Endothelial cell of umbilical vein (primary cell): ENCODE data around the gene TM9SF4. TPM values are rescaled to one million over a fixed set of nuclear protein-coding genes. Genes with fewer than 3 reads are reported as not detected.
A peak's percentile ranks its signal among the peaks of the same experiment; 100 is the strongest.

ENCODE experiments used
- BruUV-seq: library from RNA; stranded (reverse); fragments of 400-500 nt; replicated peaks from 2 replicates; lab custom pipeline; 2021; lab: Mats Ljungman, UMichigan
- CTCF ChIA-PET: fragments of 300-600, 350-600 bp; sonication (Branson Sonifier 250); formaldehyde crosslinking; loops from one replicate; lab custom pipeline; 2021; ENCODE audit warnings: antibody characterized with exemption, inconsistent platforms; lab: Charles Lee
- POLR2A ChIA-PET: fragments of 300-600, 350-600 bp; sonication (Branson Sonifier 250); formaldehyde crosslinking; loops from one replicate; lab custom pipeline; 2021; ENCODE audit warnings: antibody characterized with exemption, inconsistent platforms; lab: Charles Lee
- DNase-seq: peaks from one replicate; pipeline ENCODE4 v3.0.0-alpha.2; 2011; ENCODE audit warnings: low read depth, low spot score
- FAIRE-seq: peaks from 2 replicates; lab custom pipeline; 2011; peaks lifted over from hg19 to GRCh38; lab: Jason Lieb, UNC
- H2AFZ ChIP-seq: 2 replicates; pipeline ENCODE4 v1.6.0; 2012; ENCODE audit warnings: low read depth, low read length, control low read depth, inconsistent platforms
- H3K27ac ChIP-seq: 2 replicates; pipeline ENCODE4 v1.5.1; 2011; ENCODE audit warnings: low read depth, mild to moderate bottlenecking, control low read depth, low read length, moderate library complexity; ENCODE audit not compliant: insufficient read depth
- H3K27me3 ChIP-seq, 2 experiments: 2 replicates each; pipeline versions ENCODE4 v1.6.0 to v1.6.1; 2011; ENCODE audit warnings: low read length in 2 of 2, mixed read lengths in 1 of 2; ENCODE audit not compliant: control insufficient read depth in 2 of 2, insufficient read depth in 2 of 2
- H3K36me3 ChIP-seq, 2 experiments: 2 replicates in 1 of 2; 3 replicates in 1 of 2; pipeline ENCODE4 v1.5.1; 2011; ENCODE audit warnings: low read length in 2 of 2, mild to moderate bottlenecking in 1 of 2, moderate library complexity in 1 of 2; ENCODE audit not compliant: control insufficient read depth in 2 of 2, insufficient read depth in 2 of 2; ENCODE audit errors: extremely low read depth in 1 of 2
- H3K4me1 ChIP-seq: 3 replicates; pipeline ENCODE4 v1.5.1; 2011; ENCODE audit warnings: mild to moderate bottlenecking, low read length; ENCODE audit not compliant: control insufficient read depth, insufficient read depth; ENCODE audit errors: extremely low read depth
- H3K4me2 ChIP-seq: 2 replicates; pipeline ENCODE4 v1.6.1; 2011; ENCODE audit warnings: low read length, control low read depth, mixed read lengths; ENCODE audit not compliant: insufficient read depth
- H3K4me3 ChIP-seq, 3 experiments: fragments of 200-600 bp in 1 of 3; sonication (generic), shearing (Covaris generic) in 1 of 3; replicated peaks in 1 of 3; 2 replicates each; pipeline ENCODE4 v1.5.1; 2011 to 2016; ENCODE audit warnings: control low read depth in 3 of 3, low read length in 3 of 3, mild to moderate bottlenecking in 2 of 3, inconsistent platforms in 1 of 3, low read depth in 1 of 3, moderate library complexity in 1 of 3; ENCODE audit not compliant: insufficient read depth in 1 of 3
- H3K79me2 ChIP-seq: 2 replicates; pipeline ENCODE4 v1.6.0; 2012; ENCODE audit warnings: low read length, inconsistent platforms; ENCODE audit not compliant: control insufficient read depth, insufficient read depth
- H3K9ac ChIP-seq: replicated peaks from 2 replicates; pipeline ENCODE3; 2011; ENCODE audit warnings: low read length, control low read depth; ENCODE audit not compliant: insufficient read depth; ENCODE audit errors: extremely low read depth
- H3K9me1 ChIP-seq: replicated peaks from 3 replicates; pipeline ENCODE4 v1.6.0; 2011; ENCODE audit warnings: mild to moderate bottlenecking, low read length; ENCODE audit not compliant: control insufficient read depth, insufficient read depth; ENCODE audit errors: extremely low read depth
- H3K9me3 ChIP-seq: replicated peaks from 2 replicates; pipeline ENCODE4 v1.5.1; 2012; ENCODE audit warnings: low read length, inconsistent platforms; ENCODE audit not compliant: control insufficient read depth, insufficient read depth
- H4K20me1 ChIP-seq: replicated peaks from 2 replicates; pipeline ENCODE3; 2011; ENCODE audit warnings: mild to moderate bottlenecking, low read length; ENCODE audit not compliant: control insufficient read depth, insufficient read depth; ENCODE audit errors: extremely low read depth
- EZH2 ChIP-seq: IDR thresholded peaks from 2 replicates; pipeline ENCODE4 v1.6.1; 2012; ENCODE audit warnings: borderline replicate concordance, low read depth, mild to moderate bottlenecking, moderate library complexity, low read length, inconsistent platforms; ENCODE audit not compliant: severe bottlenecking
- FOS ChIP-seq: IDR thresholded peaks from 2 replicates; pipeline ENCODE4 v1.6.1; 2011; ENCODE audit warnings: mild to moderate bottlenecking, low read length, moderate library complexity, borderline replicate concordance; ENCODE audit not compliant: insufficient read depth
- MYC ChIP-seq: IDR thresholded peaks from one replicate; pipeline ENCODE4 v1.6.1; 2011; ENCODE audit warnings: mild to moderate bottlenecking, low read depth, low read length
- POLR2A ChIP-seq: IDR thresholded peaks from 2 replicates; pipeline ENCODE4 v1.6.1; 2012; ENCODE audit warnings: low read depth, mild to moderate bottlenecking, control low read depth, low read length
- POLR2AphosphoS5 ChIP-seq: IDR thresholded peaks from 2 replicates; pipeline ENCODE4 v1.6.1; 2012; ENCODE audit warnings: low read depth, mild to moderate bottlenecking, control low read depth, low read length, moderate library complexity; ENCODE audit not compliant: insufficient read depth
- dilution Hi-C: fragments of 300-500 bp; cut with MboI; formaldehyde crosslinking; loops from one replicate; pipeline ENCODE4 v1.15.0; 2019; ENCODE audit warnings: low sequenced_read_pairs; ENCODE audit not compliant: extremely low pct_ligation_motif_present
- intact Hi-C: fragments of 100-400 bp; cut with micrococcal nuclease; formaldehyde crosslinking; loops from one replicate; pipeline ENCODE4 v1.10.0; 2022
- polyA plus RNA-seq, 4 experiments: library from polyadenylated mRNA; depleted of rRNA in 3 of 4; stranded (reverse) in 3 of 4; unstranded in 1 of 4; fragments of >200 nt; gene quantifications; 2 replicates each; pipeline versions ENCODE4 v1.2.1 to v1.2.3, GENCODE V29; 2011 to 2012; ENCODE audit warnings: missing spikeins in 1 of 4
- total RNA-seq: library from RNA; stranded (reverse); gene quantifications from 2 replicates; pipeline ENCODE4 v1.2.3, GENCODE V29; 2021
- TF ChIP-seq, protein P1 (sequence below), 2 donors: IDR thresholded peaks; 1 replicate in 1 of 2; 2 replicates in 1 of 2; pipeline ENCODE4 v1.5.1; 2011; ENCODE audit warnings: low read length in 2 of 2, mild to moderate bottlenecking in 2 of 2, moderate library complexity in 2 of 2, control low read depth in 1 of 2, inconsistent platforms in 1 of 2, low read depth in 1 of 2; ENCODE audit not compliant: insufficient read depth in 1 of 2; ENCODE audit errors: extremely low read depth in 1 of 2

The TM9SF4 gene
- total and polyA plus RNA-seq, 2 donors (not counting 3 experiments of a cell fraction or from before 2014, with no cell fraction given), result 46.4 to 61.9 TPM

DNA sequence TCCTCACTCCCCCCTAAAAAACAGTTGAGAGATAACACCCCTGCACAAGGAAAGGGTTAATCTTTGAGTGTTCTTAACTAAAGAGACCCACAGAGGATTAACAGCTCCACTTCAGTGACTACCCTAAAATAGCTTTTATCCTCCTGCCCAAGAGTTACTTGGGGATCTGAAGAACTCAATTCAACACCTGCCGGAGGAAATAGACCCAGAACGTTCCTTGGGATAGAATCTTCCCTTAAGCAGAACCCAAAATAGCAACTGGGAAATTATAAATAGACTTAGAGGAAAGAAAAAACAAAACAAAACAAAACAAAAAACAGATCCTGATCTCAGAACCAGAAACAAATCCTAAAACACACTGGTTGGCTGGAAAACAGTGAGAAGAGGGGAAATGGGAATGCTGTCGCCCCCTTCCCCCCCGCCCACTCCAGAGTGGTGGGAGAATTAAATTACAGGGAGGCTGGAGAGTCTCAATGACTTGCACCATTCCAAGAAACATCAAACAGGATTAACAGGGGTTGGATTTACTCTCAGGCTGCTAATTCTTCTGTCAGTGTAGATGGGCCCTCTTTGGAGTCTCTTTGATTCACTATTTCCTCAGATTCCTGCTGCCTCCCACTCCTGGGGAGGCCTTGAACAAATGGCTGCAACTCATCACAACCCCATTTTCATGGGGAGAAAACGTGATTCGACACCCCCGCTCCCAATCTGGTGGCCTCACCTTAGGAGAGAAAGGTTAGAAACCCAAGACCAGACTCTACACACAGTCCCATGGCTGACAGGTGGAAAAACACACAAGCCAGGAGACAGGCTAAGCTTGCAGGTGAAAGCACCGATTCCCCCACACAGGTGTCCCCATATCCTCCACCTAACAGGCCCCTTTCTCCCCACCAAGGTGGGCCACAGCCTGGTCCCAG, 96.6 kb downstream of the TM9SF4 start:
- no TSS peak for BruUV-seq
- FAIRE-seq, result no peak

GRCh38 chr20:32206760-32207625, 97.5 kb downstream of the TM9SF4 start:
- dilution Hi-C loops (no loop called here), intact Hi-C loops (loop anchor here (1.0 to 5.0 kb wide), 3 partner anchors 151 to 445 kb away; partner anchors contain the start of gene ASXL1)
- Histone ChIP-seq H4K20me1 (no peaks in the 10 kb centered on the region), H3K36me3 (peaks cover 4 to 11% of the 10 kb centered on the region in 2 experiments), H3K4me3 (peak overlapping the region; percentile 38 to 81 (median 76)), H3K27me3 (no peaks in the 10 kb centered on the region), H3K4me1 (peaks cover 21% of the 10 kb centered on the region), H3K9me1 (no peaks in the 10 kb centered on the region), H3K9me3 (no peaks in the 10 kb centered on the region), H2AFZ (peak overlapping the region; percentile 64), H3K4me2 (peak overlapping the region; percentile 95), H3K27ac (peak overlapping the region; percentile 45), H3K9ac (peak overlapping the region; percentile 76), H3K79me2 (peaks cover 80% of the 10 kb centered on the region)
- TF ChIP-seq, protein P1, sequence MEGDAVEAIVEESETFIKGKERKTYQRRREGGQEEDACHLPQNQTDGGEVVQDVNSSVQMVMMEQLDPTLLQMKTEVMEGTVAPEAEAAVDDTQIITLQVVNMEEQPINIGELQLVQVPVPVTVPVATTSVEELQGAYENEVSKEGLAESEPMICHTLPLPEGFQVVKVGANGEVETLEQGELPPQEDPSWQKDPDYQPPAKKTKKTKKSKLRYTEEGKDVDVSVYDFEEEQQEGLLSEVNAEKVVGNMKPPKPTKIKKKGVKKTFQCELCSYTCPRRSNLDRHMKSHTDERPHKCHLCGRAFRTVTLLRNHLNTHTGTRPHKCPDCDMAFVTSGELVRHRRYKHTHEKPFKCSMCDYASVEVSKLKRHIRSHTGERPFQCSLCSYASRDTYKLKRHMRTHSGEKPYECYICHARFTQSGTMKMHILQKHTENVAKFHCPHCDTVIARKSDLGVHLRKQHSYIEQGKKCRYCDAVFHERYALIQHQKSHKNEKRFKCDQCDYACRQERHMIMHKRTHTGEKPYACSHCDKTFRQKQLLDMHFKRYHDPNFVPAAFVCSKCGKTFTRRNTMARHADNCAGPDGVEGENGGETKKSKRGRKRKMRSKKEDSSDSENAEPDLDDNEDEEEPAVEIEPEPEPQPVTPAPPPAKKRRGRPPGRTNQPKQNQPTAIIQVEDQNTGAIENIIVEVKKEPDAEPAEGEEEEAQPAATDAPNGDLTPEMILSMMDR (IDR thresholded peaks at IDR 0.05; ENCODE audit: extremely low read depth in 1 of 2, insufficient read depth in 1 of 2, low read depth in 1 of 2, low read length in 2 of 2), result no peak
- TF ChIP-seq POLR2AphosphoS5 (no peak), EZH2 (no peak), MYC (no peak), POLR2A (no peak), FOS (no peak)
- BruUV-seq, result TSS peak; percentile 36
- ChIA-PET POLR2A (no interaction called here), CTCF (no interaction called here)
- FAIRE-seq (no peak), DNase-seq (no peak)

More for the DNA sequence above, 96.6 kb downstream of the TM9SF4 start:
- Histone ChIP-seq H3K9me3 (no peaks in the 10 kb centered on the region), H4K20me1 (no peaks in the 10 kb centered on the region), H3K4me3 (peak overlapping the region in 2 of 3 experiments; percentile 76 to 81), H3K4me1 (peaks cover 21% of the 10 kb centered on the region), H3K4me2 (peak overlapping the region; percentile 95), H3K36me3 (peaks cover 6 to 12% of the 10 kb centered on the region in 2 experiments), H3K27me3 (no peaks in the 10 kb centered on the region), H3K27ac (no peak overlapping the region), H3K9me1 (no peaks in the 10 kb centered on the region), H2AFZ (no peak overlapping the region), H3K79me2 (peaks cover 85% of the 10 kb centered on the region), H3K9ac (peak overlapping the region; percentile 76)
- no peak for DNase-seq
- dilution Hi-C loops, result no loop called here
- intact Hi-C loops, result loop anchor here (5.0 kb wide), 2 partner anchors 226 to 446 kb away; no protein-coding TSS in a partner anchor
- TF ChIP-seq FOS, result no peak
- CTCF ChIA-PET, result no interaction called here
- POLR2A ChIA-PET, result interaction anchor here (0.5 kb wide), 1 partner anchor 152 kb away, joined by 3 read pairs; the partner anchor contains the start of gene ASXL1
